Measurements from ENCODE around the gene HMCN2. TPM values are rescaled to one million over a fixed set of nuclear protein-coding genes. Genes with fewer than 3 reads are reported as not detected.

Gene HMCN2
- total RNA-seq, 4 donors from 2014 or later = 9.1 to 38.6 (median 12.5) TPM

DNA sequence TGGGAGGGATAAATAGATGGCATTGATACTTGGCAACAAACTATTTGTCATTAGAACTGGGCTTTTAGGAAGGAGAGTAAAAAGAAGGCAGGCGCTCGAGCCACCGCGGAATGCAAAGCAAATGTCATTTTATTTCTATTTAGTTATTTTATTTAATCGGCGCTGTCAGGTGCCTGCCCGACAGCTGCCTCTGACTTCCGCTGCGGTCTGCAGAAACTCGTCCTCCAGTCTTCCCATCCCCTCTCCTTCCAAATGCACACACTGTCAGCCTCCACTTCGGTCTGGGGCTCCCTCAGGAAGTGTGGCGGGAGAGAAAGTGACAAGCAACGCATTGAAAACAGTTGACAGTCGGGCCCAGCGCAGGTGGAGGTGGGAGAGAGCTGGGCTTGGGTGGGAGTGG, 208.5 kb downstream of the HMCN2 start:
- Histone ChIP-seq H3K27ac (replicated peaks in 1 of 4) (no peak overlapping the region), H3K36me3 (peaks cover 4 to 84% (median 67%) of the 10 kb centered on the region in 4 donors), H3K4me1 (no peaks in the 10 kb centered on the region), H3K9me3 (no peaks in the 10 kb centered on the region), H3K27me3 (no peaks in the 10 kb centered on the region), H3K4me3 (no peak overlapping the region)
- intact Hi-C loops (cut with DNase I) = no loop called here
- TF ChIP-seq POLR2AphosphoS5 (IDR thresholded peaks at IDR 0.05) (no peak), CTCF (IDR thresholded peaks at IDR 0.05) (no peak), EP300 (IDR thresholded peaks at IDR 0.05) (no peak), POLR2A (IDR thresholded peaks at IDR 0.05; ENCODE audit: low read depth) (no peak)
- WGBS = 77% methylated on average over 14 of the region's 15 CpGs
- no peak for DNase-seq (ENCODE audit: extremely low spot score)

DNA sequence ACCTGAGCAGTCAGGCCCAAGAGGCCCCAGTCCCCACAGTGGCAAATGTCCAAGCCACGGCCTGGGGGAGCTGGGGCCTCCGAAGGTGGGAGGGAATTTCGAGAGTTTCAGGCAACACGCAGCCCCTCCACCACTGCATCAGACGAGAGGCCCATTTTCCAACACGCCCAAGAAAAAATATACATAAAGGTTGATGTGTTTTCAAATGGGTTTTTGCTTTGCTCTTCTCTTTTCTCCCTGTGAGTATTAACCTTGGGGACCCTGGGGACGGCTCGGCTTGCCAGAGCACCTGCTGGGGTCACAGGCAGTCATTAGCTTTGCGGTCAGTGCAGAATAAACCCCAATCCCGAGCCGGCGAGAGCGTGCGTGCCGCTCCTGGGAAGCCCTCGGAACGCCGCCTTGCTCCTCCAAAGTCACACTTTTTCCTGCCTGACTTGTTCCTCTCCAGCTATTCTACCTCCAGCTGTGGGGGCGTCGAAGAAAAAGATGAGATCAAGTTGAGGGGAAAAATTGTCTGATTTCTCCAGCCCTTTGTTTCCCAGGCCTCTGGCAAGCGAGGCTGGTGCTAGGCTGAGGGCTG, 210.7 kb downstream of the HMCN2 start:
- WGBS = 82% methylated on average over 21 of the region's 21 CpGs
- H3K9me3 ChIP-seq = no peaks in the 10 kb centered on the region
- H3K27me3 ChIP-seq = no peaks in the 10 kb centered on the region
- no peak overlapping the region for H3K27ac ChIP-seq (replicated peaks in 1 of 4)
- intact Hi-C loops (cut with DNase I) = no loop called here
- H3K4me1 ChIP-seq = no peaks in the 10 kb centered on the region
- no peak overlapping the region for H3K4me3 ChIP-seq
- no peak for TF ChIP-seq EP300 (IDR thresholded peaks at IDR 0.05)
- TF ChIP-seq POLR2A (IDR thresholded peaks at IDR 0.05; ENCODE audit: low read depth) = no peak
- TF ChIP-seq CTCF (IDR thresholded peaks at IDR 0.05) = no peak
- TF ChIP-seq POLR2AphosphoS5 (IDR thresholded peaks at IDR 0.05) = no peak
- peaks cover 4 to 84% (median 72%) of the 10 kb centered on the region in 4 donors for H3K36me3 ChIP-seq
- no peak for DNase-seq (ENCODE audit: extremely low spot score)

- no peak overlapping the region for H3K4me3 ChIP-seq
- no peak for TF ChIP-seq POLR2AphosphoS5 (IDR thresholded peaks at IDR 0.05)
- no peak for TF ChIP-seq POLR2A (IDR thresholded peaks at IDR 0.05; ENCODE audit: low read depth)
- TF ChIP-seq CTCF (IDR thresholded peaks at IDR 0.05) = no peak
- no peak for TF ChIP-seq EP300 (IDR thresholded peaks at IDR 0.05)
- H3K9me3 ChIP-seq = no peaks in the 10 kb centered on the region
- 90% methylated on average over 11 of the region's 12 CpGs for WGBS
- H3K4me1 ChIP-seq = no peaks in the 10 kb centered on the region
- no peaks in the 10 kb centered on the region for H3K27me3 ChIP-seq
- intact Hi-C loops (cut with DNase I) = no loop called here
- H3K27ac ChIP-seq (replicated peaks in 1 of 4) = no peak overlapping the region
- peaks cover 4 to 82% (median 62%) of the 10 kb centered on the region in 4 donors for H3K36me3 ChIP-seq
- no peak for DNase-seq (ENCODE audit: extremely low spot score)
Observed at GRCh38 chr9:130477564-130477963, 212.0 kb downstream of the HMCN2 start.

GRCh38 chr9:130478152-130478551, 212.6 kb downstream of the HMCN2 start:
- intact Hi-C loops (cut with DNase I) = no loop called here
- H3K9me3 ChIP-seq = no peaks in the 10 kb centered on the region
- H3K4me1 ChIP-seq = no peaks in the 10 kb centered on the region
- H3K27me3 ChIP-seq = no peaks in the 10 kb centered on the region
- no peak overlapping the region for H3K4me3 ChIP-seq
- no peak overlapping the region for H3K27ac ChIP-seq (replicated peaks in 1 of 4)
- DNase-seq (ENCODE audit: extremely low spot score) = no peak
- WGBS = 91% methylated on average over 7 of the region's 9 CpGs
- peaks cover 4 to 82% (median 60%) of the 10 kb centered on the region in 4 donors for H3K36me3 ChIP-seq
- TF ChIP-seq CTCF (IDR thresholded peaks at IDR 0.05) (no peak), POLR2AphosphoS5 (IDR thresholded peaks at IDR 0.05) (no peak), EP300 (IDR thresholded peaks at IDR 0.05) (no peak), POLR2A (IDR thresholded peaks at IDR 0.05; ENCODE audit: low read depth) (no peak)

Measured in esophagus muscularis mucosa (tissue), 4 donors.